PFSK-1 (cell line): ENCODE data around the gene TP53I11.

Source experiments
- FOXP2 ChIP-seq: optimal IDR thresholded peaks from 2 replicates; pipeline ENCODE3; 2011; ENCODE audit warnings: borderline replicate concordance, control low read depth, inconsistent platforms; ENCODE audit not compliant: insufficient read depth; ENCODE audit errors: extremely low read length, extremely low read depth
- POLR2AphosphoS5 ChIP-seq: IDR thresholded peaks from 2 replicates; pipeline ENCODE4 v1.6.1; 2012; ENCODE audit warnings: low read depth, mild to moderate bottlenecking, control low read depth, low read length, moderate library complexity
- REST ChIP-seq, 2 experiments: IDR thresholded peaks; 2 replicates each; pipeline versions ENCODE4 v1.6.1 to v1.8.0; 2011 to 2012; ENCODE audit warnings: low read depth in 2 of 2, low read length in 2 of 2, control low read depth in 1 of 2, inconsistent platforms in 1 of 2, mild to moderate bottlenecking in 1 of 2, moderate library complexity in 1 of 2; ENCODE audit not compliant: insufficient read depth in 1 of 2
- SIN3A ChIP-seq: IDR thresholded peaks from 2 replicates; pipeline ENCODE4 v1.6.1; 2012; ENCODE audit warnings: mild to moderate bottlenecking, low read length, moderate library complexity, borderline replicate concordance; ENCODE audit not compliant: insufficient read depth
- TAF1 ChIP-seq: IDR thresholded peaks from 2 replicates; pipeline ENCODE4 v1.6.1; 2012; ENCODE audit warnings: low read length, control low read depth, borderline replicate concordance; ENCODE audit not compliant: insufficient read depth

TP53I11 gene

GRCh38 chr11:44988981-44989635 lies 38.4 kb upstream of the TP53I11 start:
- TF ChIP-seq FOXP2 (no peak), SIN3A (no peak), REST (IDR thresholded peaks at IDR 0.05; ENCODE audit: insufficient read depth in 1 of 2, low read depth in 2 of 2, low read length in 2 of 2) (no peak), POLR2AphosphoS5 (no peak), TAF1 (no peak)

DNA sequence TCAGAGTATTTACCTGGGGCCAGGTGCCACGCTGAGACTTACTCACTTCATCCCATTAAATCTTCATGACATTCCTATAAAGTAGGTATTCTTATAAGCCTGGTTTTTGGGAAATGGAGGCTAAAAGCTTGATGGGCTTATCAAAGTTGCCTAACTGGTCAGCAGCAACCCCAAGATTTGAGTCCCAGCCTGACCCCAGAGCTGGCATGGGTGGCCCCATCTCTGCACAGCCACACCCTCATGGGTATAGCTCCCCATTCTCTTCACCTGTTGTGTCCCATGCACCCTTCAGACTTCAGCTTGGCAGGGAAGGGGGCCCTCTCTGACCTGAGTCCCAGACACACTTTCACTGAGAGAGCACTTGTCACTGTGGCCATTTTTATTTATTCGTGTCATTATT lies 37.4 kb upstream of the TP53I11 start:
- no peak for TF ChIP-seq FOXP2
- TF ChIP-seq REST (IDR thresholded peaks at IDR 0.05; ENCODE audit: insufficient read depth in 1 of 2, low read depth in 2 of 2, low read length in 2 of 2): no peak
- TF ChIP-seq SIN3A: no peak
- no peak for TF ChIP-seq TAF1
- TF ChIP-seq POLR2AphosphoS5: no peak

DNA sequence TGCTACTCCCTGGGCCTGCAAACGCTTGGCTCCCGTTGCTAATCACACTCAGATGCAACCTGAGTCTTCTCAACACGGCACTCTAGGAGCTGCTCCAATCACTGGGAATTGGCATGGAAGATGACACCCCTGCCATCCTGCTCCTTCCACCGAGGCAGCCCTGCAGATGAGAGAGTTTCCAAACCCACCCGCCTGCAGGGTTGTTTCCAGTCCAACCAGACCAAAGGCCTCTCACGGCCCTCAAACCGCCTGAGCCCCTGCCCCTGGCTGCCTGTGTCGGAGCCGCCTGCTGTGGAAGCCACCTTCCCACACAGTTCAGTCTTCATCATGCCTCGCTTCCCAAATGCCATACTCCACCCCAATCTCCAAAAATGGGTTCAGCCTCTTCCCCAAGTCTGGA lies 36.8 kb upstream of the TP53I11 start:
- TF ChIP-seq SIN3A: no peak
- TF ChIP-seq TAF1: no peak
- no peak for TF ChIP-seq POLR2AphosphoS5
- no peak for TF ChIP-seq REST (IDR thresholded peaks at IDR 0.05; ENCODE audit: insufficient read depth in 1 of 2, low read depth in 2 of 2, low read length in 2 of 2)
- no peak for TF ChIP-seq FOXP2

DNA sequence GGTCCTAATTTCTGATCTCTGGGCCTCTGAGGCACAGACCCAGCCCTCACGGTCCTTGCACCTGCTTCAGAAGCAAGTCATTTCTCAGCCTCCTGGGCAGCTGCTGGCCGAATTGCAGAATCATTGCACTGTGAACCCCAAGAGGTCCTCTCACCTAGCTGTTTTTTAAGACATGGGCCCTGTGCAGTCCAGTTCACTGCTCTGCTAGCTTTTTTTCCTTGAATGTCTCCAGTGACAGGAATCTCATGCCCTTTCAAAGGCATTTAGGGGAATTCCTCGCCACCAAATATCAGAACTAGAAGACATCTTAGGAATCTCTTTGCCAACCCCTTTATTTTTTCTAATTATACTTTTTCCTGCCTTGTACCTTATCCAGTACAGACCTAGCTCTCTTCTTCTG lies 35.6 kb upstream of the TP53I11 start:
- no peak for TF ChIP-seq FOXP2
- no peak for TF ChIP-seq REST (IDR thresholded peaks at IDR 0.05; ENCODE audit: insufficient read depth in 1 of 2, low read depth in 2 of 2, low read length in 2 of 2)

DNA sequence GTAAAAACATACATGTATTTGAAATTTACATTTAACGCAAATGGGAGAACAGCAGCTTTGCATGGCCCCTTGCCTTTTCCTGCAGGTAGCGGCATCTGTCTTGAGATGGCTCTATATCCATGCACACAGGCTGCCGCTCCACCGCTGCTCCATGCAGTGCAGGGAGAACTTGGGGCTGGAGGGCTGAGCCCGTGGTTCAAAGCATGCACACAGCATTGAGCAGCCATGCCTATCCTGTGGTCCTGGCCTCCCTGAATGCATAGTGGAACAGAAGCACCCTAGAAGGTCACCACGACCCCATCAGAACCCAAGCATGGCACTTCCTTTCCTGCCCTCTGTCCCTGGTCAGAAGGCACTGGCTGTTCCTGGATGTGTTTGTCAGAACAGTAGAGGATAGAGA lies 35.0 kb upstream of the TP53I11 start:
- TF ChIP-seq FOXP2: no peak
- TF ChIP-seq POLR2AphosphoS5: no peak
- TF ChIP-seq TAF1: no peak
- no peak for TF ChIP-seq REST (IDR thresholded peaks at IDR 0.05; ENCODE audit: insufficient read depth in 1 of 2, low read depth in 2 of 2, low read length in 2 of 2)
- TF ChIP-seq SIN3A: no peak
